Upper lobe of left lung (tissue), 6 donors: Measurements from ENCODE around the gene ZC3H18. TPM values are rescaled to one million over a fixed set of nuclear protein-coding genes. Genes with fewer than 3 reads are reported as not detected.

Experiments used
- ATAC-seq, 2 donors: fragments of 200-7000 bp; cut with Tn5 transposase; one replicate each; pipeline ENCODE4 v1.9.1; 2022; ENCODE audit warnings: mild to moderate bottlenecking in 2 of 2, moderate library complexity in 2 of 2; ENCODE audit not compliant: low FRiP score in 2 of 2
- DNase-seq, 2 donors: peaks; one replicate each; pipeline ENCODE4 v3.0.0-alpha.2; 2019 to 2020
- H3K27ac ChIP-seq, 4 donors: fragments of 200-600 bp; sonication (generic); one replicate each; pipeline ENCODE4 v1.5.1; 2016 to 2019
- H3K27me3 ChIP-seq, 4 donors: fragments of 200-600 bp; sonication (generic); one replicate each; pipeline ENCODE4 v1.5.1; 2017 to 2019
- H3K36me3 ChIP-seq, 4 donors: fragments of 200-600 bp; sonication (generic); one replicate each; pipeline ENCODE4 v1.5.1; 2016 to 2019
- H3K4me1 ChIP-seq, 4 donors: fragments of 200-600 bp; sonication (generic); one replicate each; pipeline ENCODE4 v1.5.1; 2018 to 2019
- H3K4me3 ChIP-seq, 4 donors: fragments of 200-600 bp; sonication (generic); one replicate each; pipeline ENCODE4 v1.5.1; 2017 to 2019; ENCODE audit warnings: mild to moderate bottlenecking in 2 of 4, moderate library complexity in 1 of 4
- H3K9me3 ChIP-seq, 4 donors: fragments of 200-600 bp; sonication (generic); one replicate each; pipeline ENCODE4 v1.5.1; 2018 to 2019
- EP300 ChIP-seq, 4 donors: sonication (generic); formaldehyde crosslinking; IDR thresholded peaks; one replicate each; pipeline ENCODE4 v1.5.1; 2017; ENCODE audit warnings: antibody characterized with exemption in 4 of 4, control low read depth in 2 of 4
- POLR2A ChIP-seq, 4 donors: fragments of 450-650 bp; IDR thresholded peaks; one replicate each; pipeline ENCODE4 v1.5.1; 2016 to 2017; ENCODE audit warnings: antibody characterized with exemption in 4 of 4, mild to moderate bottlenecking in 2 of 4
- POLR2AphosphoS5 ChIP-seq, 2 donors: sonication (generic); formaldehyde crosslinking; IDR thresholded peaks; one replicate each; pipeline ENCODE4 v1.5.1; 2017; ENCODE audit warnings: antibody characterized with exemption in 2 of 2
- WGBS, 2 donors: methylation state at CpG; one replicate each; pipeline ENCODE4 v1.1.5; 2017 to 2018; 5-methylcytosine and 5-hydroxymethylcytosine counted together
- total RNA-seq, 6 donors: library from RNA; depleted of rRNA in 4 of 6; stranded (reverse); fragments of >200 nt in 4 of 6; gene quantifications; one replicate each; pipeline versions ENCODE4 v1.1.0 to v1.2.1, GENCODE V29; 2016 to 2021
- TF ChIP-seq, protein P1 (sequence below), 6 experiments: fragments of 450-650 bp in 4 of 6; fragments of 200-600 bp in 2 of 6; sonication (generic) in 2 of 6; IDR thresholded peaks; one replicate each; pipeline ENCODE4 v1.5.1; 2016 to 2019; ENCODE audit warnings: antibody characterized with exemption in 6 of 6
- donor health status: DM: no; HTN: no; CAD: no; lungs with moderate emphysema.
- donor health status: DM: no; HTN: yes; CAD: no; lungs with severe emphysema.

Gene ZC3H18
- total RNA-seq, 6 donors from 2014 or later, result 22.0 to 74.4 (median 45.5) TPM

DNA sequence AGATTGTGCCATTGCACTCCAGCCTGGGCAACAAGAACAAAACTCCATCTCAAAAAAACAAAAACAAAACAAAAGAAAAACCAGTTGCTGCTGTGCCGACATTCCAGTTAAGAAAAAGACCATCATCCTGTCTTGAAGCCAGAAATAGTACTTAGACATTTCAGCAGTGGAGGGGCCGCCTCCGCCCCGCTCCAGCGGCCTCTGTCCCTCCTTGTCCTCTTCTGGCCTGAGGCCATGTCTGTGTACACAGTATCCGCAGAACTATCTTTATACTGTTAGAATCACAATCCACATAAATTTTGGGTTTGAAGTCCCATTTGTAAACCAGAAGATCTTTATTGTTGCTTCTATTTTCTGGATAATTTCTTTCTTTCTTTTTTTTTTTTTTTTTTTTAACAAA, 24.9 kb downstream of the ZC3H18 start:
- Histone ChIP-seq H3K27me3 (no peaks in the 10 kb centered on the region), H3K4me3 (no peak overlapping the region), H3K27ac (no peak overlapping the region), H3K9me3 (no peaks in the 10 kb centered on the region), H3K4me1 (peaks cover 9 to 17% (median 14%) of the 10 kb centered on the region in 4 donors), H3K36me3 (peaks cover 9 to 60% (median 34%) of the 10 kb centered on the region in 4 donors)
- no peak for DNase-seq
- ATAC-seq, result no peak
- WGBS, 2 donors, result 85 to 87% methylated on average over 6 of the region's 6 CpGs
- no peak for TF ChIP-seq EP300 (IDR thresholded peaks at IDR 0.05)
- TF ChIP-seq POLR2AphosphoS5 (IDR thresholded peaks at IDR 0.05), result no peak
- TF ChIP-seq POLR2A (IDR thresholded peaks at IDR 0.05), result no peak
- TF ChIP-seq, protein P1, sequence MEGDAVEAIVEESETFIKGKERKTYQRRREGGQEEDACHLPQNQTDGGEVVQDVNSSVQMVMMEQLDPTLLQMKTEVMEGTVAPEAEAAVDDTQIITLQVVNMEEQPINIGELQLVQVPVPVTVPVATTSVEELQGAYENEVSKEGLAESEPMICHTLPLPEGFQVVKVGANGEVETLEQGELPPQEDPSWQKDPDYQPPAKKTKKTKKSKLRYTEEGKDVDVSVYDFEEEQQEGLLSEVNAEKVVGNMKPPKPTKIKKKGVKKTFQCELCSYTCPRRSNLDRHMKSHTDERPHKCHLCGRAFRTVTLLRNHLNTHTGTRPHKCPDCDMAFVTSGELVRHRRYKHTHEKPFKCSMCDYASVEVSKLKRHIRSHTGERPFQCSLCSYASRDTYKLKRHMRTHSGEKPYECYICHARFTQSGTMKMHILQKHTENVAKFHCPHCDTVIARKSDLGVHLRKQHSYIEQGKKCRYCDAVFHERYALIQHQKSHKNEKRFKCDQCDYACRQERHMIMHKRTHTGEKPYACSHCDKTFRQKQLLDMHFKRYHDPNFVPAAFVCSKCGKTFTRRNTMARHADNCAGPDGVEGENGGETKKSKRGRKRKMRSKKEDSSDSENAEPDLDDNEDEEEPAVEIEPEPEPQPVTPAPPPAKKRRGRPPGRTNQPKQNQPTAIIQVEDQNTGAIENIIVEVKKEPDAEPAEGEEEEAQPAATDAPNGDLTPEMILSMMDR (IDR thresholded peaks at IDR 0.05), result no peak

DNA sequence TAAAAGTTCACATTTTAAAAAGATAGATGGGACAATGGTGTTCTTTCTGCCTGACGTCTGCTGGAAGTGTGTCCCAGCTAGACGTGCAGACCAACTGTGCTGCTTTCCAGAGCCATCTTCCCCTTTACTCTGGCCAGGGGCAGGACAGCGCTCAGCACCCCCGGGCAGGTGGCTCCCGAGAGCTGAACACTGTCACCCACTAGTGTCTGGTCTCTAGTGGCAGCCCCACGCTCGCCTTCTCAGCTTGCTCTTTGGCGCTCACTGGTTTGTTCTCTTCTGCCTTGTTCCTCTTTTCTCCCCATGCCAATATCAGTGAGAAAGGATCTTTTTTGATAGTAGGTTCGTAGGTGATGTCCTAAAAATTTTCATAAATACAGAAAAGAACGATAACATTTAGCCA, 25.7 kb downstream of the ZC3H18 start:
- 91% methylated on average over 10 of the region's 10 CpGs for WGBS, 2 donors

DNA sequence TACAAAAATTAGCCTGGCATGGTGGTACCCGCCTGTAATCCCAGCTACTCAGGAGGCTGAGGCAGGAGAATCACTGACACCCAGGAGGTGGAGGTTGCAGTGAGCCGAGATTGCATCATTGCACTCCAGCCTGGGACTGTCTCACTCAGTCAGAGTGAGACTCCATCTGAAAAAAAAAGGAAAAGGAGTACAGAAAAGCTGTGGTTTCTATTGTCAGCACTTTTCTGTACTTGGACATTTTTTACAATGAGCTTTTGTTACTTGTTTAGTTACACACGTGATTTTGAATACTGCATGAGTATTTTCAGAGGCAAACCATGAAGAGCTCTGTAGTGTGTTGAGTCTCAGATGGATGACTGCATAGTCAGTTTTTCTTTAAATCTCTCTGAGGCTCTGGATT, 26.3 kb downstream of the ZC3H18 start:
- ATAC-seq (peak in 1 of 2 donors; percentile 31), DNase-seq (no peak)
- Histone ChIP-seq H3K27ac (no peak overlapping the region), H3K27me3 (no peaks in the 10 kb centered on the region), H3K36me3 (peaks cover 9 to 61% (median 30%) of the 10 kb centered on the region in 4 donors), H3K4me3 (no peak overlapping the region), H3K4me1 (peaks cover 10 to 29% (median 25%) of the 10 kb centered on the region in 4 donors), H3K9me3 (no peaks in the 10 kb centered on the region)
- 78 to 83% methylated on average over 3 of the region's 3 CpGs for WGBS, 2 donors
- TF ChIP-seq POLR2A (IDR thresholded peaks at IDR 0.05) (no peak), EP300 (IDR thresholded peaks at IDR 0.05) (no peak), POLR2AphosphoS5 (IDR thresholded peaks at IDR 0.05) (no peak)
- TF ChIP-seq, protein P1 (IDR thresholded peaks at IDR 0.05), result no peak

More for the DNA sequence above, 25.7 kb downstream of the ZC3H18 start:
- no peak for ATAC-seq
- Histone ChIP-seq H3K27me3 (no peaks in the 10 kb centered on the region), H3K4me1 (peaks cover 10 to 25% (median 22%) of the 10 kb centered on the region in 4 donors), H3K9me3 (no peaks in the 10 kb centered on the region), H3K36me3 (peaks cover 9 to 61% (median 32%) of the 10 kb centered on the region in 4 donors), H3K4me3 (no peak overlapping the region), H3K27ac (no peak overlapping the region)
- TF ChIP-seq POLR2AphosphoS5 (IDR thresholded peaks at IDR 0.05) (no peak), POLR2A (IDR thresholded peaks at IDR 0.05) (no peak), EP300 (IDR thresholded peaks at IDR 0.05) (no peak)
- TF ChIP-seq, protein P1 (IDR thresholded peaks at IDR 0.05), result no peak
- no peak for DNase-seq

DNA sequence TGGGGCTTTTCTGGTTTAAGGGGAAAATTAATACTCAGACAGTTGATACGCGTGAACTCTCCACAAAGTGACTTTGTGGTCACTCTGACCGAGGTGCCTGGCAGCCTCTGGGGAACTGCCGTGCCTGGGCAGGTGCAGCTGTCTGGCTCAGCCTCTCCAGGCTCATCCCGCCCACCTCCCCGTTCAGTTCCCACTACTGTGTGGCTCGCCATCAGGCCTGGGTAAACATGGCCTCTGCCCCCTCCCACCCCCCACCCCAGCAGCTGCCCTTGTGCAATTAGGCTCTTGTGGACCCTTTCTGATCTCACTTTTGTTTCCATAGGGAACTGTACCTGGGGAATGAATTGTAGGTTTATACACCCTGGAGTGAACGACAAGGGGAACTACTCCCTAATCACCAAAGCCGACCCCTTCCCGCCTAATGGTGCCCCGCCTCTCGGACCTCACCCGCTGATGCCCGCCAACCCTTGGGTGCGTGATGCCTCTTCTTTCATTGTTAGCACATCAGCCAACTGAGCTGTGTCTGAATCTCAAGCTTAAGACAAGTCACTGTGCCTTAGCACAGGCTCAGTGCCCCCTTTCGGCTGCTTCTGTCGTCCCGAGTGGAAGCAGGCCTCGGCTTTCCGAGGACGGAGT, 27.8 kb downstream of the ZC3H18 start:
- peak overlapping the region in 2 of 4 donors; percentile 75 to 80 for H3K27ac ChIP-seq
- TF ChIP-seq POLR2A (IDR thresholded peaks at IDR 0.05), result no peak
- TF ChIP-seq POLR2AphosphoS5 (IDR thresholded peaks at IDR 0.05), result no peak
- TF ChIP-seq, protein P1 (IDR thresholded peaks at IDR 0.05), result no peak
- no peak for TF ChIP-seq EP300 (IDR thresholded peaks at IDR 0.05)
- H3K9me3 ChIP-seq, result no peaks in the 10 kb centered on the region
- no peak overlapping the region for H3K4me3 ChIP-seq
- H3K4me1 ChIP-seq, result peaks cover 17 to 36% (median 31%) of the 10 kb centered on the region in 4 donors
- ATAC-seq (no peak), DNase-seq (no peak)
- WGBS, 2 donors, result 82 to 88% methylated on average over 18 to 21 of the region's 21 CpGs
- H3K36me3 ChIP-seq, result peaks cover 9 to 68% (median 31%) of the 10 kb centered on the region in 4 donors
- no peaks in the 10 kb centered on the region for H3K27me3 ChIP-seq
